IMR-90 (cell line): ENCODE measurements around the gene ACBD7. TPM values are rescaled to one million over a fixed set of nuclear protein-coding genes. Genes with fewer than 3 reads are reported as not detected.

Experiments
- ATAC-seq: fragments of 200-7000 bp; cut with Tn5 transposase; 2 replicates; pipeline ENCODE4 v1.9.1; 2020; ENCODE audit warnings: low read depth, mild to moderate bottlenecking, moderate library complexity
- BruUV-seq: library from RNA; stranded (reverse); fragments of 400-500 nt; replicated peaks from 2 replicates; lab custom pipeline; 2021; lab: Mats Ljungman, UMichigan
- CTCF ChIA-PET: fragments of 300-600 bp; formaldehyde crosslinking; extraction: SDS; loops from one replicate; lab custom pipeline; 2021; ENCODE audit warnings: antibody characterized with exemption; lab: Yijun Ruan, JAX
- POLR2A ChIA-PET: fragments of 300-600 bp; sonication (Branson Sonifier 250); formaldehyde crosslinking; loops from one replicate; lab custom pipeline; 2022; ENCODE audit warnings: antibody characterized with exemption; ENCODE audit not compliant: unreplicated experiment; lab: Charles Lee
- DNase-seq: peaks from one replicate; pipeline ENCODE4 v3.0.0; 2013
- H2AFZ ChIP-seq: replicated peaks from 2 replicates; pipeline ENCODE3; 2013; ENCODE audit warnings: low read length, mild to moderate bottlenecking; ENCODE audit not compliant: poor library complexity
- H2AK5ac ChIP-seq: 2 replicates; pipeline ENCODE4 v1.6.1; 2013; ENCODE audit warnings: low read depth, low read length, inconsistent platforms
- H2AK9ac ChIP-seq: replicated peaks from 2 replicates; pipeline ENCODE3; 2013; ENCODE audit warnings: mild to moderate bottlenecking, low read depth, low read length, moderate library complexity; ENCODE audit not compliant: poor library complexity
- H2BK120ac ChIP-seq: 2 replicates; pipeline ENCODE4 v1.6.1; 2013; ENCODE audit warnings: low read depth, low read length, inconsistent platforms
- H2BK15ac ChIP-seq: 3 replicates; pipeline ENCODE4 v1.6.1; 2013; ENCODE audit warnings: low read depth, low read length, inconsistent platforms
- H2BK20ac ChIP-seq: 2 replicates; pipeline ENCODE4 v1.6.1; 2013; ENCODE audit warnings: low read depth, mild to moderate bottlenecking, inconsistent platforms, low read length, moderate library complexity
- H2BK5ac ChIP-seq: 2 replicates; pipeline ENCODE4 v1.6.1; 2013; ENCODE audit warnings: mild to moderate bottlenecking, low read depth, low read length, inconsistent platforms; ENCODE audit not compliant: poor library complexity, severe bottlenecking
- H3K14ac ChIP-seq: replicated peaks from 2 replicates; pipeline ENCODE4 v1.6.1; 2013; ENCODE audit warnings: low read depth, low read length, inconsistent platforms
- H3K18ac ChIP-seq: 2 replicates; pipeline ENCODE4 v1.6.1; 2013; ENCODE audit warnings: low read depth, low read length, control low read depth
- H3K23ac ChIP-seq: 2 replicates; pipeline ENCODE4 v1.6.1; 2013; ENCODE audit warnings: low read depth, low read length, inconsistent platforms
- H3K27ac ChIP-seq: 2 replicates; pipeline ENCODE4 v1.5.1; 2013; ENCODE audit warnings: mild to moderate bottlenecking, control low read depth, low read length; ENCODE audit not compliant: insufficient read depth
- H3K27me3 ChIP-seq: 2 replicates; pipeline ENCODE4 v1.6.1; 2013; ENCODE audit warnings: low read length; ENCODE audit not compliant: control insufficient read depth, insufficient read depth
- H3K36me3 ChIP-seq: 2 replicates; pipeline ENCODE4 v1.6.1; 2013; ENCODE audit warnings: low read length, mixed read lengths; ENCODE audit not compliant: control insufficient read depth, insufficient read depth
- H3K4ac ChIP-seq: 2 replicates; pipeline ENCODE4 v1.6.1; 2013; ENCODE audit warnings: low read depth, low read length, inconsistent platforms
- H3K4me1 ChIP-seq: 2 replicates; pipeline ENCODE4 v1.6.1; 2013; ENCODE audit warnings: low read length, mixed read lengths; ENCODE audit not compliant: control insufficient read depth, insufficient read depth
- H3K4me2 ChIP-seq: 2 replicates; pipeline ENCODE4 v1.6.1; 2013; ENCODE audit warnings: low read depth, mild to moderate bottlenecking, control low read depth, low read length, moderate library complexity
- H3K4me3 ChIP-seq: 2 replicates; pipeline ENCODE4 v1.5.1; 2013; ENCODE audit warnings: low read depth, mild to moderate bottlenecking, control low read depth, low read length, moderate library complexity; ENCODE audit not compliant: insufficient read depth
- H3K56ac ChIP-seq: 2 replicates; pipeline ENCODE4 v1.6.1; 2013; ENCODE audit warnings: low read length, inconsistent platforms; ENCODE audit not compliant: insufficient read depth; ENCODE audit errors: extremely low read depth
- H3K79me1 ChIP-seq, 2 experiments: 2 replicates each; pipeline ENCODE4 v1.6.1; 2013; ENCODE audit warnings: low read length in 2 of 2, inconsistent platforms in 1 of 2, low read depth in 1 of 2
- H3K9ac ChIP-seq: 2 replicates; pipeline ENCODE4 v1.6.1; 2013; ENCODE audit warnings: low read depth, low read length, control low read depth
- H3K9me1 ChIP-seq: 2 replicates; pipeline ENCODE4 v1.6.1; 2013; ENCODE audit warnings: low read length, inconsistent platforms; ENCODE audit not compliant: insufficient read depth
- H3K9me3 ChIP-seq: 2 replicates; pipeline ENCODE4 v1.6.1; 2013; ENCODE audit warnings: low read length; ENCODE audit not compliant: control insufficient read depth, insufficient read depth
- H4K20me1 ChIP-seq: 2 replicates; pipeline ENCODE4 v1.6.1; 2013; ENCODE audit warnings: low read length, inconsistent platforms; ENCODE audit not compliant: insufficient read depth
- H4K5ac ChIP-seq: 2 replicates; pipeline ENCODE4 v1.6.1; 2013; ENCODE audit warnings: mild to moderate bottlenecking, low read depth, low read length, control low read depth
- H4K8ac ChIP-seq, 2 experiments: 2 replicates each; pipeline ENCODE4 v1.6.1; 2013; ENCODE audit warnings: low read depth in 2 of 2, low read length in 2 of 2, control low read depth in 1 of 2, inconsistent platforms in 1 of 2
- H4K91ac ChIP-seq: 2 replicates; pipeline ENCODE4 v1.6.1; 2013; ENCODE audit warnings: low read depth, low read length, inconsistent platforms; ENCODE audit not compliant: insufficient read depth
- BHLHE40 ChIP-seq: fragments of 150-350 bp; IDR thresholded peaks from 2 replicates; pipeline ENCODE4 v1.6.1; 2016; ENCODE audit warnings: mild to moderate bottlenecking, low read depth, low read length
- CEBPB ChIP-seq: IDR thresholded peaks from 2 replicates; pipeline ENCODE4 v1.6.1; 2012; ENCODE audit warnings: low read depth, low read length, improper control_type of control experiment
- CHD1 ChIP-seq: IDR thresholded peaks from 2 replicates; pipeline ENCODE4 v1.6.1; 2012; ENCODE audit warnings: low read depth, low read length, improper control_type of control experiment
- CTCF ChIP-seq: conservative IDR thresholded peaks from 2 replicates; pipeline ENCODE4 v1.5.1; 2012; ENCODE audit warnings: mild to moderate bottlenecking, low read depth, low read length, improper control_type of control experiment
- ELK1 ChIP-seq: fragments of 150-350 bp; IDR thresholded peaks from 2 replicates; pipeline ENCODE4 v1.6.1; 2016; ENCODE audit warnings: low read depth, mild to moderate bottlenecking, low read length, moderate library complexity, borderline replicate concordance
- FOS ChIP-seq: fragments of 150-350 bp; IDR thresholded peaks from 2 replicates; pipeline ENCODE4 v1.6.1; 2016; ENCODE audit warnings: low read depth, low read length
- MAZ ChIP-seq: IDR thresholded peaks from 2 replicates; pipeline ENCODE4 v1.6.1; 2012; ENCODE audit warnings: low read depth, mild to moderate bottlenecking, low read length, improper control_type of control experiment, moderate library complexity, borderline replicate concordance
- MXI1 ChIP-seq: IDR thresholded peaks from 2 replicates; pipeline ENCODE4 v1.6.1; 2012; ENCODE audit warnings: low read depth, mild to moderate bottlenecking, low read length, moderate library complexity, borderline replicate concordance
- NFE2L2 ChIP-seq: fragments of 150-350 bp; IDR thresholded peaks from 2 replicates; pipeline ENCODE4 v1.6.1; 2016; ENCODE audit warnings: low read depth, mild to moderate bottlenecking, low read length
- RAD21 ChIP-seq: IDR thresholded peaks from 2 replicates; pipeline ENCODE4 v1.6.1; 2012; ENCODE audit warnings: low read length, improper control_type of control experiment
- RCOR1 ChIP-seq: IDR thresholded peaks from 2 replicates; pipeline ENCODE4 v1.6.1; 2012; ENCODE audit warnings: mild to moderate bottlenecking, low read length, improper control_type of control experiment; ENCODE audit not compliant: insufficient replicate concordance
- RFX5 ChIP-seq: IDR thresholded peaks from 2 replicates; pipeline ENCODE4 v1.8.0; 2012; ENCODE audit warnings: low read depth, mild to moderate bottlenecking, low read length, moderate library complexity
- SMC3 ChIP-seq: fragments of 150-350 bp; IDR thresholded peaks from 2 replicates; pipeline ENCODE4 v1.6.1; 2016; ENCODE audit warnings: low read depth, mild to moderate bottlenecking, antibody characterized with exemption, low read length, moderate library complexity
- USF2 ChIP-seq: fragments of 150-350 bp; IDR thresholded peaks from 2 replicates; pipeline ENCODE4 v1.6.1; 2017; ENCODE audit warnings: mild to moderate bottlenecking, antibody characterized with exemption, low read length, low read depth
- WGBS, 2 experiments: methylation state at CpG; one replicate each; pipeline versions ENCODE4 v1.1.5 to v1.1.7; 2013; ENCODE audit warnings: missing lambda C conversion rate in 2 of 2; ENCODE audit not compliant: insufficient read length in 1 of 2; ENCODE audit errors: extremely low coverage in 2 of 2; 5-methylcytosine and 5-hydroxymethylcytosine counted together
- dilution Hi-C: fragments of 300-500 bp; cut with HindIII; formaldehyde crosslinking; loops from one replicate; pipeline ENCODE4 v1.14.3; 2018; ENCODE audit warnings: low sequenced_read_pairs; ENCODE audit not compliant: unreplicated experiment
- in situ Hi-C: fragments of 300-500 bp; cut with MboI; formaldehyde crosslinking; loops from 3 replicates; pipeline ENCODE4 v1.14.3; 2019; ENCODE audit warnings: low sequenced_read_pairs, inconsistent platforms, mixed read lengths
- intact Hi-C: fragments of 100-400 bp; cut with micrococcal nuclease; formaldehyde crosslinking; loops from 2 replicates; pipeline ENCODE4 v1.10.0; 2022
- polyA plus RNA-seq, 3 experiments: library from polyadenylated mRNA; depleted of rRNA; stranded (reverse); fragments of >200 nt; gene quantifications; 2 replicates each; pipeline ENCODE4 v1.2.3, GENCODE V29; 2012; ENCODE audit warnings: low replicate concordance in 1 of 3
- total RNA-seq: library from RNA; depleted of rRNA; stranded (reverse); fragments of >200 nt; gene quantifications from 2 replicates; pipeline ENCODE4 v1.2.3, GENCODE V29; 2012

The ACBD7 gene
- total and polyA plus RNA-seq, 2 of the 4 experiments (the other 2 are of a cell fraction): 0.29 to 0.54 TPM

- peak overlapping the region; percentile 39; the same call in 1 of the 2 replicates for H3K18ac ChIP-seq
- ATAC-seq: peak; percentile 62
- peak overlapping the region; percentile 50; the same call in 1 of the 2 replicates for H4K5ac ChIP-seq
- H2AFZ ChIP-seq: no peak overlapping the region
- 33% methylated on average over 1 of the region's 3 CpGs; no CpG with 5 or more reads in 1 of the 2 experiments for WGBS, 2 experiments
- peaks cover 13% of the 10 kb centered on the region for H3K36me3 ChIP-seq
- intact Hi-C loops (no loop called here), dilution Hi-C loops (no loop called here), in situ Hi-C loops (no loop called here)
- H2AK5ac ChIP-seq: no peak overlapping the region
- H3K79me1 ChIP-seq: peaks cover 2 to 11% of the 10 kb centered on the region in 2 experiments; a peak in 3 of 4 replicates
- H2AK9ac ChIP-seq: no peak overlapping the region
- peak overlapping the region in 1 of 2 experiments; percentile 59; a peak in 2 of 4 replicates for H4K8ac ChIP-seq
- H3K23ac ChIP-seq: no peak overlapping the region
- H3K4me1 ChIP-seq: peaks cover 7% of the 10 kb centered on the region
- peak; percentile 86 for DNase-seq
- H3K56ac ChIP-seq: no peak overlapping the region; the same call in 1 of the 2 replicates
- no peaks in the 10 kb centered on the region for H3K27me3 ChIP-seq
- H2BK20ac ChIP-seq: peak overlapping the region; percentile 58; the same call in 1 of the 2 replicates
- BruUV-seq: no TSS peak
- ChIA-PET POLR2A (no interaction called here), CTCF (interaction anchor here (0.9 kb wide), 1 partner anchor 18 kb away, joined by 4 read pairs; no protein-coding TSS in a partner anchor)
- H3K4me2 ChIP-seq: no peak overlapping the region
- no peak overlapping the region for H3K4me3 ChIP-seq
- H3K9me3 ChIP-seq: no peaks in the 10 kb centered on the region
- H2BK120ac ChIP-seq: peak overlapping the region; percentile 78; the same call in 1 of the 2 replicates
- H3K4ac ChIP-seq: peak overlapping the region; percentile 56; the same call in 1 of the 2 replicates
- H3K9ac ChIP-seq: no peak overlapping the region
- H3K14ac ChIP-seq: peak overlapping the region; percentile 34
- H2BK5ac ChIP-seq: peak overlapping the region; percentile 83
- H4K91ac ChIP-seq: no peak overlapping the region
- H2BK15ac ChIP-seq: 0 out of 3 replicates have a peak overlapping the region, but pooled peaks have one; percentile 7
- TF ChIP-seq RAD21 (no peak), CHD1 (no peak), CTCF (no peak), RCOR1 (no peak), USF2 (no peak), BHLHE40 (no peak), MAZ (no peak), MXI1 (no peak), NFE2L2 (no peak), SMC3 (no peak), CEBPB (no peak), RFX5 (no peak), ELK1 (no peak), FOS (no peak)
- H3K27ac ChIP-seq: no peak overlapping the region
- peaks cover 2% of the 10 kb centered on the region; the same call in 1 of the 2 replicates for H3K9me1 ChIP-seq
- H4K20me1 ChIP-seq: no peaks in the 10 kb centered on the region
Measured at GRCh38 chr10:15123749-15124184, 35.2 kb upstream of the ACBD7 start.
